ENCODE data around the gene HYDIN. TPM values are rescaled to one million over a fixed set of nuclear protein-coding genes. Genes with fewer than 3 reads are reported as not detected.

Gene HYDIN
- total RNA-seq, 1 experiment from 2014 or later = 0.35 TPM

DNA sequence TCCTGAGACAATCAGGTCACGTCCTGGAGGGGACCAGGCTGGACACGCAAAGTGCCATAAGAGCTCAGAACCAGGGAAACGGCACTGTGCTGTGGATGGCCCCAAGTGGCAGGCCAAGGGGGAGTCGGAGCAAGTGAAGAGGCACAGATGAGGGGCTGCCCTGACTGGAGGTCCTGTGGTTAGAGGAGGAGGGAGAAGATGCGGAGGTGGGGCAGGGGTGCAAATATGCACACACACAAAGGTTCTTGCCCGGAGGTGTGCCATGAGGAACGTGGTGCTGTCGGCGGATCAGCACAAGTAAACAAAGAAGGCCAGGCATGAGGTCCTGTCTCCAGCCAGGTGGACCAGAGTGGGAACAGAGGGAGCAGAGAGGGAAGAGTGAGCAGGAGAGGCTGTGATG is 453.0 kb downstream of the HYDIN start:
- POLR2A ChIA-PET = interaction anchor here (0.6 to 1.7 kb wide), 2 partner anchors 61 to 1116 kb away, joined by 3 to 5 read pairs; no protein-coding TSS in a partner anchor
- Mint-ChIP-seq H3K9me3 (ENCODE audit: unreplicated experiment) (no peaks in the 10 kb centered on the region), H3K36me3 (ENCODE audit: insufficient read depth, unreplicated experiment) (peaks cover 50% of the 10 kb centered on the region), H3K27me3 (ENCODE audit: insufficient read depth, unreplicated experiment) (no peaks in the 10 kb centered on the region), H3K4me3 (ENCODE audit: unreplicated experiment) (no peak overlapping the region), H3K27ac (ENCODE audit: low read depth, unreplicated experiment) (no peak overlapping the region), H3K4me1 (ENCODE audit: insufficient read depth, unreplicated experiment) (peaks cover 15% of the 10 kb centered on the region)
- no TSS peak for BruUV-seq (replicated peaks)
- TF ChIP-seq, protein P1, sequence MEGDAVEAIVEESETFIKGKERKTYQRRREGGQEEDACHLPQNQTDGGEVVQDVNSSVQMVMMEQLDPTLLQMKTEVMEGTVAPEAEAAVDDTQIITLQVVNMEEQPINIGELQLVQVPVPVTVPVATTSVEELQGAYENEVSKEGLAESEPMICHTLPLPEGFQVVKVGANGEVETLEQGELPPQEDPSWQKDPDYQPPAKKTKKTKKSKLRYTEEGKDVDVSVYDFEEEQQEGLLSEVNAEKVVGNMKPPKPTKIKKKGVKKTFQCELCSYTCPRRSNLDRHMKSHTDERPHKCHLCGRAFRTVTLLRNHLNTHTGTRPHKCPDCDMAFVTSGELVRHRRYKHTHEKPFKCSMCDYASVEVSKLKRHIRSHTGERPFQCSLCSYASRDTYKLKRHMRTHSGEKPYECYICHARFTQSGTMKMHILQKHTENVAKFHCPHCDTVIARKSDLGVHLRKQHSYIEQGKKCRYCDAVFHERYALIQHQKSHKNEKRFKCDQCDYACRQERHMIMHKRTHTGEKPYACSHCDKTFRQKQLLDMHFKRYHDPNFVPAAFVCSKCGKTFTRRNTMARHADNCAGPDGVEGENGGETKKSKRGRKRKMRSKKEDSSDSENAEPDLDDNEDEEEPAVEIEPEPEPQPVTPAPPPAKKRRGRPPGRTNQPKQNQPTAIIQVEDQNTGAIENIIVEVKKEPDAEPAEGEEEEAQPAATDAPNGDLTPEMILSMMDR (IDR thresholded peaks at IDR 0.05; ENCODE audit: unreplicated experiment) = no peak
- intact Hi-C loops (cut with micrococcal nuclease) = loop anchor here (10.0 kb wide), 1 partner anchor 253 kb away; the partner anchor contains the start of genes COG4 and SF3B3
- DNase-seq (ENCODE audit: unreplicated experiment) = no peak
- CTCF ChIA-PET = interaction anchor here (0.6 to 0.9 kb wide), 3 partner anchors 143 to 778 kb away, joined by 3 read pairs; no protein-coding TSS in a partner anchor

DNA sequence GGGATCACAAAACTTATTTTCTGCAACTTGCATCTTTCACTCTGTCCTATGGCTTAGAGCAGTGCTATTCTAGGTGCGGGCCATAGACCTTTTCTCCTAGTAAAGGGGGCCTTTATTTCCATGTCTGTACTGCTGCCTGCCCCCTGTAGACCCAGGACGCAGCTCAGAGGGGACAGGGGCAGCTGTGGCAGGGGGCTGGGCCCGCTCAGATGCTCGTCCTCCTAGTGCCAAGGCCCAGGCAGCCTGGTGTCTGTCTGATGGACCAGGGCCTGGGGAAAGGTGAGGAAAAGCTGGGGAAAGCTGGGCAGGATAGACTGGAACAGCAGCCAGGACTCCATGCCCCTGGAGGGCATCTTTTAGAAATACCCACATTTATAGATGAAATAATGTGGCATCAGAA is 455.1 kb downstream of the HYDIN start:
- H3K4me1 Mint-ChIP-seq (ENCODE audit: insufficient read depth, unreplicated experiment) = peaks cover 15% of the 10 kb centered on the region
- ChIA-PET POLR2A (no interaction called here), CTCF (interaction anchor here (1.2 kb wide), 1 partner anchor 122 kb away, joined by 5 read pairs; no protein-coding TSS in a partner anchor)
- H3K4me3 Mint-ChIP-seq (ENCODE audit: unreplicated experiment) = no peak overlapping the region
- DNase-seq (ENCODE audit: unreplicated experiment) = no peak
- no peaks in the 10 kb centered on the region for H3K9me3 Mint-ChIP-seq (ENCODE audit: unreplicated experiment)
- intact Hi-C loops (cut with micrococcal nuclease) = loop anchor here (10.0 kb wide), 1 partner anchor 251 kb away; the partner anchor contains the start of genes COG4 and SF3B3
- no peak overlapping the region for H3K27ac Mint-ChIP-seq (ENCODE audit: low read depth, unreplicated experiment)
- TF ChIP-seq, protein P1 (IDR thresholded peaks at IDR 0.05; ENCODE audit: unreplicated experiment) = no peak
- H3K36me3 Mint-ChIP-seq (ENCODE audit: insufficient read depth, unreplicated experiment) = peaks cover 46% of the 10 kb centered on the region
- BruUV-seq (replicated peaks) = no TSS peak
- no peaks in the 10 kb centered on the region for H3K27me3 Mint-ChIP-seq (ENCODE audit: insufficient read depth, unreplicated experiment)

DNA sequence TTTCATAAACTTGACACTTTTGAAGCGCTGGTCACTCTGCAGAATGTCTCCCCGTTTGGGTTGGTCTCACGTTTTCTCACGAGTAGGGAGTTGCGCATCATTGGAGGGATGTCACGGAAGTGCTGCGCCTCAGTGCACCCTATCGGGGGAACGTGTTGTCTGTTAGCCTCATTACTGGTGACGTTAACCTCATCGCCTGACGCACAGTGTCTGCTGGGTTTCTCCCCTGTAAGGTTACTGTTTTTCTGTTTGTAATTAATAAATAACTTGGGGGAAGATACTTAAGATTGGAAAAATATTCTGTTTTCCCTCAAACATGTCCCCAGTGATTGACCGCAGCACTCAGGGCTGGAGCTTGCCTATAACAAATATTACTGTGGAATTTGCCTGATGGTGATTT is 456.3 kb downstream of the HYDIN start:
- no TSS peak for BruUV-seq (replicated peaks)
- H3K36me3 Mint-ChIP-seq (ENCODE audit: insufficient read depth, unreplicated experiment) = peaks cover 47% of the 10 kb centered on the region
- ChIA-PET CTCF (interaction anchor here (0.6 to 1.0 kb wide), 2 partner anchors 119 to 1052 kb away, joined by 3 to 4 read pairs; no protein-coding TSS in a partner anchor), POLR2A (interaction anchor here (1.5 kb wide), 1 partner anchor 13 kb away, joined by 3 read pairs; no protein-coding TSS in a partner anchor)
- no peak for DNase-seq (ENCODE audit: unreplicated experiment)
- intact Hi-C loops (cut with micrococcal nuclease) = loop anchor here (10.0 kb wide), 1 partner anchor 249 kb away; the partner anchor contains the start of genes COG4 and SF3B3
- H3K27ac Mint-ChIP-seq (ENCODE audit: low read depth, unreplicated experiment) = no peak overlapping the region
- H3K4me3 Mint-ChIP-seq (ENCODE audit: unreplicated experiment) = no peak overlapping the region
- TF ChIP-seq, protein P1 (IDR thresholded peaks at IDR 0.05; ENCODE audit: unreplicated experiment) = no peak
- H3K9me3 Mint-ChIP-seq (ENCODE audit: unreplicated experiment) = no peaks in the 10 kb centered on the region
- no peaks in the 10 kb centered on the region for H3K27me3 Mint-ChIP-seq (ENCODE audit: insufficient read depth, unreplicated experiment)
- peaks cover 18% of the 10 kb centered on the region for H3K4me1 Mint-ChIP-seq (ENCODE audit: insufficient read depth, unreplicated experiment)

DNA sequence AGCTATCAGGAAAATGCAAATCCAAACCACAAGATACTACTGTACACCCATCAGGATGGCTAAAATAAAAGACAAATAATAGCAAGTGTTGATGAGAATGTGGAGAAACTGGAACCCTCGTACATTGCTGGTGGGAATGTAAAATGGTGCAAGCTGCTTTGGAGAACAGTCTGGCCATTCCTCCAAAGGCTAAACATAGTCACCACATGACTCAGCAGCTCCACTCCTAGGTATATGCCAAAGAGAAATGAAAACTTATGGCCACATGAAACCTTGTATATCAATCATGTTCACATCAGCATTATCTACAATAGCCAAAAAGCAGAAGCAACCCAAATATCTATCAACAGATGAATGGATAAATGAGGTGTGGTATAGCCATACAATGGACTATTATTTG is 458.0 kb downstream of the HYDIN start:
- no TSS peak for BruUV-seq (replicated peaks)
- Mint-ChIP-seq H3K27me3 (ENCODE audit: insufficient read depth, unreplicated experiment) (no peaks in the 10 kb centered on the region), H3K4me1 (ENCODE audit: insufficient read depth, unreplicated experiment) (peaks cover 15% of the 10 kb centered on the region), H3K9me3 (ENCODE audit: unreplicated experiment) (no peaks in the 10 kb centered on the region), H3K4me3 (ENCODE audit: unreplicated experiment) (no peak overlapping the region), H3K36me3 (ENCODE audit: insufficient read depth, unreplicated experiment) (peaks cover 44% of the 10 kb centered on the region), H3K27ac (ENCODE audit: low read depth, unreplicated experiment) (no peak overlapping the region)
- no peak for DNase-seq (ENCODE audit: unreplicated experiment)
- CTCF ChIA-PET = interaction anchor here (1.6 to 6.8 kb wide), 8 partner anchors 14 to 208 kb away, joined by 6 to 121 read pairs (median 36); partner anchors contain the start of gene MTSS2
- intact Hi-C loops (cut with micrococcal nuclease) = loop anchor here (10.0 kb wide), 1 partner anchor 248 kb away; the partner anchor contains the start of genes COG4 and SF3B3
- TF ChIP-seq, protein P1 (IDR thresholded peaks at IDR 0.05; ENCODE audit: unreplicated experiment) = no peak
- POLR2A ChIA-PET = interaction anchor here (0.9 to 1.8 kb wide), 2 partner anchors 12 to 84 kb away, joined by 3 to 5 read pairs; no protein-coding TSS in a partner anchor
